GM20000 (cell line): ENCODE measurements around the gene EFNA3.
A peak's percentile ranks its signal among the peaks of the same experiment; 100 is the strongest.

Experiments used
- DNase-seq: peaks from one replicate; pipeline ENCODE4 v3.0.0; 2012; ENCODE audit warnings: low spot score
- CTCF ChIP-seq: IDR thresholded peaks from 2 replicates; pipeline ENCODE4 v1.5.1; 2012; ENCODE audit warnings: mild to moderate bottlenecking, control low read depth; ENCODE audit errors: extremely low read depth, missing control alignments

The EFNA3 gene

GRCh38 chr1:155091071-155092051 lies 12.7 kb downstream of the EFNA3 start:
- TF ChIP-seq CTCF: peak; percentile 93
- peak; percentile 76 for DNase-seq

- TF ChIP-seq CTCF: no peak
- no peak for DNase-seq
These were observed 13.5 kb downstream of the EFNA3 start for GRCh38 chr1:155092131-155092530.

- no peak for TF ChIP-seq CTCF
- no peak for DNase-seq
These were observed 14.0 kb downstream of the EFNA3 start for GRCh38 chr1:155092641-155093040.

- no peak for DNase-seq
These were observed 15.4 kb downstream of the EFNA3 start for GRCh38 chr1:155093911-155094621.

GRCh38 chr1:155094622-155094948 lies 15.9 kb downstream of the EFNA3 start:
- TF ChIP-seq CTCF: no peak
- no peak for DNase-seq

More at GRCh38 chr1:155093911-155094621, 15.4 kb downstream of the EFNA3 start:
- no peak for TF ChIP-seq CTCF

- no peak for DNase-seq
- TF ChIP-seq CTCF: no peak
These were observed 20.7 kb downstream of the EFNA3 start for GRCh38 chr1:155099331-155099730.

GRCh38 chr1:155103325-155103724 lies 24.7 kb downstream of the EFNA3 start:
- no peak for DNase-seq
- no peak for TF ChIP-seq CTCF
